GM12878 (cell line): Measurements from ENCODE around the gene MARVELD1.

Source experiments
- CBX3 ChIP-seq: fragments of 200-600 bp; sonication (generic); IDR thresholded peaks from 2 replicates; pipeline ENCODE4 v1.6.1; 2016; ENCODE audit warnings: low read depth, borderline replicate concordance
- EGR1 ChIP-seq, 2 experiments: IDR thresholded peaks; 1 replicate in 1 of 2; 2 replicates in 1 of 2; pipeline ENCODE4 v1.6.1; 2011 to 2012; ENCODE audit warnings: low read depth in 2 of 2, low read length in 2 of 2, borderline replicate concordance in 1 of 2, mild to moderate bottlenecking in 1 of 2, moderate library complexity in 1 of 2
- EZH2 ChIP-seq: IDR thresholded peaks from 2 replicates; pipeline ENCODE4 v1.6.1; 2012; ENCODE audit warnings: low read depth, mild to moderate bottlenecking, control low read depth, inconsistent platforms, low read length, borderline replicate concordance; ENCODE audit not compliant: control insufficient read depth
- FOXM1 ChIP-seq: IDR thresholded peaks from 2 replicates; pipeline ENCODE4 v1.6.1; 2012; ENCODE audit warnings: low read depth, mild to moderate bottlenecking, inconsistent platforms, low read length, moderate library complexity
- MYC ChIP-seq: IDR thresholded peaks from 2 replicates; pipeline ENCODE4 v1.6.1; 2011; ENCODE audit warnings: mild to moderate bottlenecking, low read length, moderate library complexity, inconsistent platforms; ENCODE audit not compliant: insufficient read depth, insufficient replicate concordance, insufficient read length, severe bottlenecking
- POLR2A ChIP-seq: IDR thresholded peaks from 2 replicates; pipeline ENCODE4 v1.6.1; 2011; ENCODE audit warnings: low read depth, mild to moderate bottlenecking, low read length
- SIX5 ChIP-seq: IDR thresholded peaks from 2 replicates; pipeline ENCODE4 v1.6.1; 2011; ENCODE audit warnings: mild to moderate bottlenecking, low read depth, low read length, moderate library complexity; ENCODE audit not compliant: severe bottlenecking
- TAF1 ChIP-seq: IDR thresholded peaks from 2 replicates; pipeline ENCODE4 v1.6.1; 2011; ENCODE audit warnings: mild to moderate bottlenecking, low read depth, low read length, borderline replicate concordance

- TF ChIP-seq EZH2 (no peak), EGR1 (IDR thresholded peaks at IDR 0.05; ENCODE audit: borderline replicate concordance in 1 of 2, low read depth in 2 of 2, low read length in 2 of 2) (no peak), POLR2A (peak; percentile 25; the same call in 1 of the 2 replicates), FOXM1 (no peak), SIX5 (no peak), TAF1 (no peak), MYC (no peak), CBX3 (no peak)
Measured at GRCh38 chr10:97760461-97761257, 47.1 kb downstream of the MARVELD1 start.
